Ascending aorta (tissue), 2 donors: ENCODE results near the gene VSTM2L. TPM values are rescaled to one million over a fixed set of nuclear protein-coding genes. Genes with fewer than 3 reads are reported as not detected.

Experiments used
- DNase-seq, 2 donors: peaks; one replicate each; pipeline ENCODE4 v3.0.0-alpha.2; 2019; ENCODE audit warnings: low spot score in 2 of 2
- H3K27ac ChIP-seq, 2 donors: fragments of 200-600 bp; sonication (generic); one replicate each; pipeline ENCODE4 v1.5.1; 2016 to 2017; ENCODE audit warnings: mild to moderate bottlenecking in 1 of 2
- H3K27me3 ChIP-seq: fragments of 200-600 bp; sonication (generic); one replicate; pipeline ENCODE4 v1.5.1; 2017
- H3K36me3 ChIP-seq, 2 donors: fragments of 200-600 bp; sonication (generic); one replicate each; pipeline ENCODE4 v1.5.1; 2016
- H3K4me1 ChIP-seq, 2 donors: fragments of 200-600 bp; sonication (generic); one replicate each; pipeline ENCODE4 v1.5.1; 2016 to 2017; ENCODE audit warnings: mild to moderate bottlenecking in 1 of 2
- H3K4me3 ChIP-seq, 2 donors: fragments of 200-600 bp; sonication (generic); one replicate each; pipeline ENCODE4 v1.5.1; 2016 to 2017; ENCODE audit warnings: mild to moderate bottlenecking in 1 of 2
- H3K9me3 ChIP-seq, 2 donors: fragments of 200-600 bp; sonication (generic); one replicate each; pipeline ENCODE4 v1.5.1; 2016
- CTCF ChIP-seq, 3 experiments: fragments of 200-600 bp in 2 of 3; fragments of 450-650 bp in 1 of 3; sonication (generic) in 2 of 3; IDR thresholded peaks; one replicate each; pipeline ENCODE4 v1.5.1; 2016 to 2019; ENCODE audit warnings: antibody characterized with exemption in 3 of 3, mild to moderate bottlenecking in 1 of 3, moderate library complexity in 1 of 3
- intact Hi-C: fragments of 100-400 bp; cut with DNase I; formaldehyde crosslinking; loops from one replicate; pipeline ENCODE4 v1.15.1; 2023
- total RNA-seq: library from RNA; depleted of rRNA; stranded (reverse); fragments of >200 nt; gene quantifications from one replicate; pipeline ENCODE4 v1.1.0, GENCODE V29; 2016

VSTM2L gene
- total RNA-seq, 1 donor from 2014 or later: 1.1 TPM

DNA sequence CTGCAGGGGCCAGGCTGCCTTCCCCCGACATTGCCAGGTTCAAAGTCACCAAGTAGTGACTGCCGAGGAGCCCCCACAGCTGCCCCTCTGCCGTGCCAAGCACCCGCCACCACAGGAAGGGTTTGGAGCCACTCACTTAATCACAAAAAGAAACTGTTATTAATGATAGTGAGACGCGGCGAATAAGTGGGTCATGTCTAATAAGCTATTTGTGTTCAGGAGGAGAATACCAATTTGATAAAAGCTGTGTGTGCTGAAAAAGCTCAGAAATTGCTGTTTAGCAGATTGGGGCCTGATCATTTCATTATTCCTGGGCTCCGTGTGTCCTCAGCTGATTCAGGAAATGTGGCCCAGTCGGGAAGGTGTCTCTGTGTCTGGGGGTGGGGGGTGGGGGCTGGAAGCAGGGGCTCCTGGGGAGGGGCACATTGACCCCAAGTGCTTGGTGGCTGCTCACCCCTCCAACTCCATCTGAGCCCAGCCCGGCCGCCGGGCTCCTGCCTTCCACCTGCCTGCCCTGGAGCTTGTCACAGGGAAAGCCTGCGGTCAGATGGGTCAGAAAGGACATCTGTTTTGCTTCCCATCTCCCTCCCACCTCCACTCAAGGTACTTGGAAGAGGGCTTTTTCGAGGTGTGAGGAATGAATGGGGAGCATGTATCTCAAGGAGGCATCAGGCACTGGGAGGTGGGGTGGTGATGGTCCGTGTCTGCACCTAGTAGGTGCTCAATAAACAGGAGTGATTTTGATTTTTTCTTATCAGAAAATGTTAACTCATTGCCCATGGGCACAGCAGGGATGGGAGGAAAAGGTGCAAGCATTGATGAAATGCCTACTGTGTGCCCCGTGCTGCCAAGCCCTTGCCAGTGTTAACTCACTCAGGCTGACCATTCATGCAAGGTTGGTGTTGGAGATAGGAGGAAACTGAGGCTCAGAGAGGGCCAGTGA is 3.0 kb downstream of the VSTM2L start:
- peaks cover 24% of the 10 kb centered on the region for H3K27me3 ChIP-seq
- no peak for DNase-seq
- H3K4me1 ChIP-seq: peaks cover 0 to 5% of the 10 kb centered on the region in 2 donors
- H3K4me3 ChIP-seq: no peak overlapping the region
- H3K36me3 ChIP-seq: no peaks in the 10 kb centered on the region
- intact Hi-C loops: loop anchor here (5.0 kb wide), 1 partner anchor 91 kb away; no protein-coding TSS in a partner anchor
- H3K27ac ChIP-seq: no peak overlapping the region
- H3K9me3 ChIP-seq: no peaks in the 10 kb centered on the region
- no peak for TF ChIP-seq CTCF (IDR thresholded peaks at IDR 0.05)

DNA sequence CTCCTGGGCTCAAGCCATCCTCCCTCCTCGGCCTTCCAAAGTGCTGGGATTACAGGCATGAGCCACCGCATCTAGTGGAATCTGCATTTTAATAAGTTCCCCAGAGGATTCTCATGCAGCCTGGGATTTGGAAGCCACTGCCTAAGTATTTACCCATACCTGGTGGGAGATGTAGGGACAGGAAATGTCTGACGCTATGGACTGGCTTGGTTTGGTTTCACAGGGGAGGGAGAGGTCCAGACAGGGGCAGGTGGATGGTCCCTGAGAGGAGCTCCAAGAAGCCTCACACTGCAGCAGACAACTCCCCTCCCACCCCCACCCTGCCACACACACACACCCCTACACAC is 4.4 kb downstream of the VSTM2L start:
- no peaks in the 10 kb centered on the region for H3K36me3 ChIP-seq
- no peak for DNase-seq
- H3K27ac ChIP-seq: no peak overlapping the region
- no peak overlapping the region for H3K4me3 ChIP-seq
- H3K4me1 ChIP-seq: peaks cover 0 to 5% of the 10 kb centered on the region in 2 donors
- peaks cover 18% of the 10 kb centered on the region for H3K27me3 ChIP-seq
- no peak for TF ChIP-seq CTCF (IDR thresholded peaks at IDR 0.05)
- H3K9me3 ChIP-seq: no peaks in the 10 kb centered on the region
- intact Hi-C loops: loop anchor here (5.0 kb wide), 1 partner anchor 90 kb away; no protein-coding TSS in a partner anchor

GRCh38 chr20:37907677-37908401 is 4.9 kb downstream of the VSTM2L start:
- Histone ChIP-seq H3K9me3 (no peaks in the 10 kb centered on the region), H3K27me3 (peaks cover 14% of the 10 kb centered on the region), H3K36me3 (no peaks in the 10 kb centered on the region), H3K27ac (no peak overlapping the region), H3K4me1 (peaks cover 0 to 4% of the 10 kb centered on the region in 2 donors), H3K4me3 (no peak overlapping the region)
- intact Hi-C loops: loop anchor here (5.0 kb wide), 1 partner anchor 89 kb away; no protein-coding TSS in a partner anchor
- no peak for DNase-seq
- no peak for TF ChIP-seq CTCF (IDR thresholded peaks at IDR 0.05)

DNA sequence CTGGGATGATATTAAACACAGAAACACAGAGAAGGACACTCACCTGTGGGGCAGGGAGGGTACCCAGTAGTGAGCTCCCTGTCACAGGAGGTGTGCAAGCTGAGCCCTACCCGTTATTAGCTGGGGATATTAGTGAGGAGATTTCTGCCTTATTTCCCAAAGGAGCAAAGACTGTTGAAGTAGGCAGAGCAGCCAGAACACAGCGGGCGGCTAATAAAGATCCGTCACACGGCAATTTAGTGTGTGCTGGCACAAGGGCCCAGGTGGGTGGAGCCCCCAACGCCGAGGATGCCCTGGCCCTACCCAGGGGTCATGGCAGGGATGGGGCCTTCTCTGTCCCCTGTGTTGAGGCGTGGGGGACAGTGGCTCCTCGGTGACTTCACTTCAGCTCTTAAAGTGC is 8.3 kb downstream of the VSTM2L start:
- intact Hi-C loops: no loop called here
- TF ChIP-seq CTCF (IDR thresholded peaks at IDR 0.05): no peak

DNA sequence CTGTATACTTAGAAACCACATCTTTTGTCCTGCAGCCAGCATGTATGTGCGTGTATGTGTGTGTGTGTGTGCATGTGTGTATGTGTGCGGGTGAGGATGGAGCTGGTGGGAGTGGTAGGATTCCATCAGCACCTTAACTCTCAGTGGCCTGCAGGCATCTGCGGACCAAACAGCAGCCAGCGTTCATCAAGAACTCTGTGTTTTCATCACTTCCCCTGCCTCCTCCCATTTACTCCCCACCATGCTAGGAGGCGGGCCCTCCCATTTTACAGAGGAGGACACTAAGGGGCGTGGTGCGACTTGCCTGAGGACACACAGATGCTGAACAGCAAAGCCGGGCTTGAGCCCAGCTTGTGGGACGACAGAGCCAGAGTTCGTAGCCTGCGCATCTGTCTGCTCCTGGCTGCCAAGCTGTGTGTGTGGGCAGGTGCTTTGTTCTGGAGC is 8.9 kb downstream of the VSTM2L start:
- H3K4me3 ChIP-seq: no peak overlapping the region
- H3K4me1 ChIP-seq: peaks cover 0 to 4% of the 10 kb centered on the region in 2 donors
- H3K27ac ChIP-seq: no peak overlapping the region
- intact Hi-C loops: no loop called here
- no peak for DNase-seq
- H3K27me3 ChIP-seq: peaks cover 8% of the 10 kb centered on the region
- no peak for TF ChIP-seq CTCF (IDR thresholded peaks at IDR 0.05)
- H3K36me3 ChIP-seq: no peaks in the 10 kb centered on the region
- no peaks in the 10 kb centered on the region for H3K9me3 ChIP-seq

More for the DNA sequence above, 8.3 kb downstream of the VSTM2L start:
- no peak for DNase-seq
- no peaks in the 10 kb centered on the region for H3K36me3 ChIP-seq
- no peak overlapping the region for H3K4me3 ChIP-seq
- H3K27me3 ChIP-seq: peaks cover 8% of the 10 kb centered on the region
- peaks cover 0 to 4% of the 10 kb centered on the region in 2 donors for H3K4me1 ChIP-seq
- H3K27ac ChIP-seq: no peak overlapping the region
- no peaks in the 10 kb centered on the region for H3K9me3 ChIP-seq
